ENCODE data around the gene CR1L.
"Not testable (repeated sequence)": the region's sequence is repeated elsewhere in the genome, so short reads cannot be mapped to it uniquely, and the experiment has no call there.

CR1L gene

DNA sequence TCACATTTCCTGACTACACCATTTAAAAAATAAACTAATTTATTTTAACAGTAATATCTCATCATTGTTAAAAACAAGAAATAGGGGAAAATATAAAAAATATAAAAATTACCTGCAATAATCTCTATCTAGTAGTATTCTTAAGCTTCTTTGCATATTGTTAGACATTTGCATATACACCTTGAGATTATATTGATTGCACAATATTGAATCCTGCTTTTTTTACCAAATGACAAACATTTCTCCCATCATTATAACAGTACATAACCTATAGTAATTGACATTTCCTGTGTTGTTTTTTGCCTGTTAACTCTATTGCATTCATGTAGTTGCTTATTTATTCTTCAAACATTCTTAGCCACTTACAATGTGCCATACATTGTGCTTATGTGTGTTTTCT, 11.7 kb upstream of the CR1L start:
- no peak for DNase-seq (ENCODE audit: low read depth in 1 of 2, low spot score in 1 of 2)
- no peak for TF ChIP-seq JUND (IDR thresholded peaks at IDR 0.05; ENCODE audit: low read depth)
- in situ Hi-C loops (cut with HindIII; ENCODE audit: low pct_unique_long_range_greater_than_20kb, low sequenced_read_pairs): no loop called here

DNA sequence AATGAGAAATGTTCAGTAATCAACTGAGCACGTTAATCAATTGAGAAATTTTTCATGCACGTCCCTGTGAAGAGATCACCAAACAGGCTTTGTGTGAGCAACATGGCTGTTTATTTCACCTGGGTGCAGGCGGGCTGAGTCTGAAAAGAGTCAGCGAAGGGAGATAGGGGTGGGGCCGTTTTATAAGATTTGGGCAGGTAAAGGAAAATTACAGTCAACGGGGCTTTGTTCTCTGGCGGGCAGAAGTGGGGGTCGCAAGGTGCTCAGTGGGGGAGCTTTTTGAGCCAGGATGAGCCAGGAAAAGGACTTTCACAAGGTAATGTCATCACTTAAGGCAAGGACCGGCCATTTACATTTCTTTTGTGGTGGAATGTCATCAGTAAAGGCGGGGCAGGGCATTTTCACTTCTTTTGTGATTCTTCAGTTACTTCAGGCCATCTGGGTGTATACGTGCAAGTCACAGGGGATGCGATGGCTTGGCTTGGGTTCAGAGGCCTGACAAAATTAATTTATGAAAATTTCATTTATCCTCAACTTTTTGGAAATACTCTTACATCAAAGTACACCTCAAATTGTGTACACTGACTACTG, 11.1 kb upstream of the CR1L start:
- in situ Hi-C loops (cut with HindIII; ENCODE audit: low pct_unique_long_range_greater_than_20kb, low sequenced_read_pairs); DNase-seq (ENCODE audit: low read depth in 1 of 2, low spot score in 1 of 2): not testable (repeated sequence)

DNA sequence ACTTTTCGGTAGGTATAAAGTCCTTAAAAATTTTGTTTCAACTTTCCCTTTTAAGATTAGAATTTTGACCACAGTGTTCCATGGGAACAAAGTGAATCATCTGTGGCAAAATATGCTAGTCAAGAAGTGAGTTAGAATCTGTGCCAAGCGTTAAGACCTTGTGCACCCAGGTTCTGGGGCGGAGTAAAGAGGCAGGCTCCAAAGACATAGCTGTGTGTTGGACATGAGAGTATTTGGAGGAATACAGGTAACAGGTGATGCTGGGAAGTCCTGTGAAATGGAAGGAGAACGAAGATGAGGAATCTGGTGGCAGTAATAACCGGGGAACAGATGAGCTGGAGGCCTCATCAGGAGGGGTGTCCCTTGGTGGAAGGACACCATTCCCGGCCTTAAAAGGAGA, 10.6 kb upstream of the CR1L start:
- DNase-seq (ENCODE audit: low read depth in 1 of 2, low spot score in 1 of 2); in situ Hi-C loops (cut with HindIII; ENCODE audit: low pct_unique_long_range_greater_than_20kb, low sequenced_read_pairs): not testable (repeated sequence)

DNA sequence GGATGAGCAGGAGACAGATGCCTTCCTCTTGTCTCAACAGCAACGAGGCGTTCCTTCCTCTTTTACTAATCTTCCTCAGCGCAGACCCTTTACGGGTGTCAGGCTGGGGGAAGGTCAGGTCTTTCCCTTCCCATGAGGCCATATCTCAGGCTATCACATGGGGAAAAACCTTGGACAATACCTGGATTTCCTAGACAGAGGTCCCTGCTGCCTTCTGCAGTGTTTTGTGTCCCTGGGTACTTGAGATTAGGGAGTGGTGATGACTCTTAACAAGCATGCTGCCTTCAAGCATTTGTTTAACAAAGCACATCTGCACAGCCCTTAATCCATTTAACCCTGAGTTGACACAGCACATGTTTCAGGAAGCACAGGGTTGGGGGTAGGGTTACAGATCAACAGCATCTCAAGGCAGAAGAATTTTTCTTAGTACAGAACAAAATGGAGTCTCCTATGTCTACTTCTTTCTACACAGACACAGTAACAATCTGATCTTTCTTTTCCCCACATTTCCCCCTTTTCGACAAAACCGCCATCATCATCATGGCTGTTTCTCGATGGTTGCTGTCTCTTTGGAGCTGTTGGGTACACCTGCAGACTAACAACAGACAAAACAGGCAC, 9.3 kb upstream of the CR1L start:
- DNase-seq (ENCODE audit: low read depth in 1 of 2, low spot score in 1 of 2); in situ Hi-C loops (cut with HindIII; ENCODE audit: low pct_unique_long_range_greater_than_20kb, low sequenced_read_pairs): not testable (repeated sequence)

DNA sequence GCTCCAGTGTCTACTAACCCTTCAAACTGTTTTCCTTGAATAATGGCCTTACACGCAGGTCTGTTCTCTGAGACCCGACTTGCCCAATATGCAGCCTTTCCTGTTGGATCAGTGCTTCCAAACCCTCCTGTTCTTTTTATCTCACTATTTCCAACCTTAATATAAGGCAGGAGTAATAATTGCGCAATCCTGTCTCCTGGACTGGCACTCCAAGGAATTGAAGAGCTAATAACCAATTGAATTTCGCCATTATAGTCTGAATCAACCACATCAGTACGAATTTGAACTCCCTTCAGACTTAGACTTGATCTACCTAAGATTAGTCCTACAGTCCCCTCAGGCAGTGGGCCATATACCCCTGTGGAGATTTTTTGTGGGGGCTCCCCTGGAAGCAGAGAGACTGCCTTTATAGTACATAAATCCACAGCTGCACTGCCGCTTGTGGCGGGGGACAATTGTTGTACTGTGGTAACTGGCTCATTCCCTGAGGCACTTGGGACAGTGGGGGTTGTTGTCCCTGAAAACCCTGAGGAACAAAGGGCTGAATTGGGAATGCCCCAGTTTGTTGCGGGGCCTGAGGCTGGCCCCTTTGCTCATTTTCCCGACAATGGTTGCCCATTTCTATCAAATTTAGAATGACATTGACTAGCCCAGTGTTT, 6.3 kb upstream of the CR1L start:
- in situ Hi-C loops (cut with HindIII; ENCODE audit: low pct_unique_long_range_greater_than_20kb, low sequenced_read_pairs): not testable (repeated sequence)

DNA sequence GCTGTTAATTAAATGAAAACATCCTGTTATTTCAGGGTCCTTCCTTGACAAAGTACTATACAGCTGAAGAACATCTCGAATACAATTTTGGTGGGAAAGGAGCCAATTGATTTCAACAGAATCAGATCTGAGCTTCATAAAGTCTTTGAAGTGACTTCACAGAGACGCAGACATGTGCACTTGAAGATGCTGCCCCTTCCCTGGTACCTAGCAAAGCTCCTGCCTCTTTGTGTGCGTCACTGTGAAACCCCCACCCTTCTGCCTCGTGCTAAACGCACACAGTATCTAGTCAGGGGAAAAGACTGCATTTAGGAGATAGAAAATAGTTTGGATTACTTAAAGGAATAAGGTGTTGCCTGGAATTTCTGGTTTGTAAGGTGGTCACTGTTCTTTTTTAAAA, 5.6 kb upstream of the CR1L start:
- in situ Hi-C loops (cut with HindIII; ENCODE audit: low pct_unique_long_range_greater_than_20kb, low sequenced_read_pairs); DNase-seq (ENCODE audit: low read depth in 1 of 2, low spot score in 1 of 2): not testable (repeated sequence)

More for the DNA sequence above, 6.3 kb upstream of the CR1L start:
- not testable (repeated sequence) for DNase-seq (ENCODE audit: low read depth in 1 of 2, low spot score in 1 of 2)

DNA sequence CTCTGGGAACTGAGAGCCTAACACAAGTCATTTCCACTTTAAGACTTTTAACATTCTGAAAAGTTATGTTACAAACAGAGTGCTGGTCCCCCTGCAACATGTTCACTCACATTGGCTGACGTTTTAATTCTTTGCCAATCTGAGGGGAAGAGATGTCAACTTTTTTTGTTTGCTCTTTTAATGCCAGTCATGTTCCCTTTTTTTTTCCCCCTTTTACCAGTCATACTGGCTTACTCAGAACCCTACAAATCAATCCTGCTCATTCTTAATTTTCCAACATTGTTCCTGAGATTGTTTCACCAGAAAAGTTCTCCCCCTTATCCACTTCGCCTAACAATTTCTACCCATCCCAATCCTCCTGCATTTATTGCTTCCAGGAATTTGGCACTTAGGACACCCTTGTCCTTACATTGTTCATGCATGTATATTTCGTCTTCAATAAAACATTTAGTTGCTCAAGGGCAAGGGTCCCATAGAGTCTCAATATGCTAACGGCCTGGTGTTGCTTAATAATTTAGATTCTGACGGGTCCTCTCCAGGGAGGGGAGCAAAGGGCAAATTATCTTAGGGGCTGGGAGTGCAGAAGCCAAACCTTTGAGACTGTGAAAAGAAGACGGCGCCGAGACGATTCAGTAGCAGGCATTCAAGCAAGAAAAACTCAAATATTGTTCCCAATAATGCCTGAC, 624 bp upstream of the CR1L start:
- DNase-seq (ENCODE audit: low read depth in 1 of 2, low spot score in 1 of 2): no peak
- in situ Hi-C loops (cut with HindIII; ENCODE audit: low pct_unique_long_range_greater_than_20kb, low sequenced_read_pairs): no loop called here
- TF ChIP-seq JUND (IDR thresholded peaks at IDR 0.05; ENCODE audit: low read depth): no peak

DNA sequence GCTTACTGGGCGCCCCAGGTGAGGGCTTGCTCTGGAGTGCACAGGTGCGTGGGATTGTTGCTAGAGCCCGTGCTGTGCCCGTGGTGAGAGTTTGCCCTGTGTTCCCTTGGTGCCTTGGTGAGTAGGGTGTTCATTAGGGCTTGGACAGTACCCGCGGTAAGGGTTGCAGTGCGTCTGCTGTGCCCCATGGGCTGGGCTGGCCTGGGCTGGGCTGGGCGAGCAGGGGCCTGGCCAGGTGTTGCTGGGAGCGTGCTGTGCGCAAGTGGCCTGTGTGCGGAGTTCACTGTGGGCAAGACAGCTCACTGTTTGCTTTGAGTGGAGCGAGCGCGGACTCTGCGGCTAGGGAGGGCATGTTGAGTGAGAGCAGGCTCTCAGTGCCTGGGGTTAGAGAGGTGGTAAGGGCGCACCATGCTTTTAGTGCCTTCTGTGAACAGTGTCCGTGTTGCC, 725 bp downstream of the CR1L start:
- in situ Hi-C loops (cut with HindIII; ENCODE audit: low pct_unique_long_range_greater_than_20kb, low sequenced_read_pairs): no loop called here
- TF ChIP-seq JUND (IDR thresholded peaks at IDR 0.05; ENCODE audit: low read depth): no peak
- no peak for DNase-seq (ENCODE audit: low read depth in 1 of 2, low spot score in 1 of 2)

DNA sequence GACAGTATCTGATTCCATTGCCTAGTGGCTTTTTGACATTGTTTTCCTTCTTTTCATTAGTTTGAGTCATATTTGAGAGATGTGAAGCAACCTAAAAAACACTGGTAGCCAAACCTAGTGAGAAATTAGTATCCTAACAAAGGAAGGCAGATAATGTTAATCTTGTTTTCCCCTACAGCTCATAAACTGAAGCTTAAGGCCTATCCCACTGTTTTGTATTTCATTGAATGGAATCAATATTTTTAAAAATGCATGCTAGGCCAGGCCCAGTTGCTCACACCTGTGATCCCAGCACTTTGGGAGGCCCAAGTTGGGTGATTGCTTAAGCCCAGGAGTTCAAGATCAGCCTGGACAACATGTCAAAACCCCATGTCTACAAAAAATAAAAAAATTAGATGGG, 1.2 kb downstream of the CR1L start:
- in situ Hi-C loops (cut with HindIII; ENCODE audit: low pct_unique_long_range_greater_than_20kb, low sequenced_read_pairs): no loop called here

DNA sequence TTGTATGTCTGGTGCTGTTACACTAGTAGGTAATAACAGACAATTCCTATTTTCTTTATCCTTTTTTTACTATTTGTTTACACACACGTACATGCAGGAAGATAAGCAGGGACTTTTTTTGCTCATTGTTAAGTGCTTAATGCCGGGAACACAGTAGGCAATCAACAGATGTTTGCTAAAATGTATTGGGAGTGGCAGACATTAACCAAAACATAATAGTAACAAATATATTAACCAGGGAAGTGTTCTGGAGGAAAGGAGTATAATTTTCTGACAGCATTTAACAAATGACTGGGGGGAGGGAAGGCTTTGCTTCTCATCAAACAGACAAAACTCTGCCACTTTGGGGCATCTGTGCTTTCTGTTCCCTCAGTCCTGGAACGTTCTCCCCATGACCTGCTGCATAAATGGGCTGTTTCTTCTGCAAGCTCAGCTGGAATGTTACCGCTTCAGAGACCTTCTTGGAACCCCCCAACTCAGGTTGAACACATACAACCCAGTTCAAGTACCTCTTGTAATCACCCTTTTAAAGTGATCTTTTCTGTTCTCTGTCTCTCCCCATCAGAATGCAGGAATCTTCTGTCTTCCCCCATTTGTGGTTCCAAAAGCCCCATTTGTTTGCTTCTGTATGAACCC, 2.1 kb downstream of the CR1L start:
- in situ Hi-C loops (cut with HindIII; ENCODE audit: low pct_unique_long_range_greater_than_20kb, low sequenced_read_pairs): no loop called here
- TF ChIP-seq JUND (IDR thresholded peaks at IDR 0.05; ENCODE audit: low read depth): no peak

More for the DNA sequence above, 1.2 kb downstream of the CR1L start:
- TF ChIP-seq JUND (IDR thresholded peaks at IDR 0.05; ENCODE audit: low read depth): no peak
- DNase-seq (ENCODE audit: low read depth in 1 of 2, low spot score in 1 of 2): no peak

DNA sequence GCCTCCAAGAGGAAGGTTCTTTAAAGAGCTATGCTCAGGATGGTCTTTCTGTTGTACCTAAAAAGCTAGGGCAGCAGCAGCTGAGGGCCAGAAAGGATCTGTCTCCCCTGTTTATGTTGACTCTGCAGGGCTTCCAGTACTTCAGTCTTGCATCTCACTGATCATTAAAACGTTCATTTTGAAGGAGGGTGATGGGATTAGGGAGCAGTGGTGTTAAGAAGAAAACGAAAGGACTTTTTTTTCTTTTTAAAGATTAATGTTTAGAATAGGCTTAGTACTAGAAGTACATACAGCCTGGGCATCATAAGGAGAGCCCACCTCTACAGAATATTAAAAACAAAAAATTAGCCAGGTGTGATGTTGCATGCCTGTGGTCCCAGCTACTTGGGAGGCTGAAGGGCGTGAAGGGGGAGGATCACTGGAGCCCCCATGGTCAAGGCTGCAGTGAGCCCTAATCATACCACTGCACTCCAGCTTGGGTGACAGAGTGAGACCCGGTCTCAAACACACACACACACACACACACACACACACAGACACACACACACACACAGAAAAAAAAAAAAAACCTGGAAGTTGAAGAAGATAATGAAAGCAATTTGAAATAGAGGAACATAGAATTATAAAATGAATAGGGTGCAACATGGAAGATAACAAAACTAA, 2.9 kb downstream of the CR1L start:
- TF ChIP-seq JUND (IDR thresholded peaks at IDR 0.05; ENCODE audit: low read depth): no peak
- no peak for DNase-seq (ENCODE audit: low read depth in 1 of 2, low spot score in 1 of 2)
- in situ Hi-C loops (cut with HindIII; ENCODE audit: low pct_unique_long_range_greater_than_20kb, low sequenced_read_pairs): no loop called here

More for the DNA sequence above, 2.1 kb downstream of the CR1L start:
- DNase-seq (ENCODE audit: low read depth in 1 of 2, low spot score in 1 of 2): no peak
